ENCODE results near the gene KLF13.

KLF13 gene

DNA sequence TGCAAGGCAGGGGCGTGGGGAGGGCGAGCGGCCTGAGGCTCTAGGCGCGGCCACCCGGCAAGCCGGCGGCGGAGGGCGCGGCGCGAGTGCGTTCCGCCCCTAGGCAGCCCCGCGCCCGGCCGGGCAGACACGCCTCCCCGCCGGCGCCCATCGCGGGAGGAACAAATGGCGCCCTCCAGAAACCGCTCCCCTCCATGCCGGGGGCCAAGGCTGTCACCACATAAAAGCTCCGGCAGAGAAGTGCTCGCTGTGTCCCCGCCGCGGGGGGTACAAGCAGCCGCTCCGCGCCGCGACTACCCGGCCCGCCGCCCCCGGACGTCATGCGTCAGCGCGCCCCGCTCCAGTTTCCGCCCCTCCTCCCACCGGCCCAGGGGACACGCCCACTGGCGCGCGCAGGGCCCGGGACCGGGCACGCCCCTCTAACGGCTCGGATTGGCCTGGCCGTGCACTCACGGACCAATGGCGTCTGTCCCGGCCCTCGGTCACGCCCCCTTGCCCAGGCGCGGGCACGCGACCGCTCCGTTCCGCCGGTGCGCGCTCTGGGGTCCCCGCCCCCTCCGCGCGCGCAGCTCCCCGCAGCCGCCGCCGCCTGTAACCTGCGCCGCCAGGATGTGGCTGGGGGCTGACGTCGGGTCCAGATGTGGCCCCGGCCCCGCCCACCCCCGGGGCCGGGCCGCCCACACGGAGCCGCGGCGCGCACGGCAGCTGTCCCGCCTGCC is at the start of gene KLF13:
TSS of gene KLF13 (plus strand) at position 680 of the 719 bp plus-strand sequence. CDS start 378 bp downstream, outside the sequence.
- DNase-seq: peak; percentile 95

DNA sequence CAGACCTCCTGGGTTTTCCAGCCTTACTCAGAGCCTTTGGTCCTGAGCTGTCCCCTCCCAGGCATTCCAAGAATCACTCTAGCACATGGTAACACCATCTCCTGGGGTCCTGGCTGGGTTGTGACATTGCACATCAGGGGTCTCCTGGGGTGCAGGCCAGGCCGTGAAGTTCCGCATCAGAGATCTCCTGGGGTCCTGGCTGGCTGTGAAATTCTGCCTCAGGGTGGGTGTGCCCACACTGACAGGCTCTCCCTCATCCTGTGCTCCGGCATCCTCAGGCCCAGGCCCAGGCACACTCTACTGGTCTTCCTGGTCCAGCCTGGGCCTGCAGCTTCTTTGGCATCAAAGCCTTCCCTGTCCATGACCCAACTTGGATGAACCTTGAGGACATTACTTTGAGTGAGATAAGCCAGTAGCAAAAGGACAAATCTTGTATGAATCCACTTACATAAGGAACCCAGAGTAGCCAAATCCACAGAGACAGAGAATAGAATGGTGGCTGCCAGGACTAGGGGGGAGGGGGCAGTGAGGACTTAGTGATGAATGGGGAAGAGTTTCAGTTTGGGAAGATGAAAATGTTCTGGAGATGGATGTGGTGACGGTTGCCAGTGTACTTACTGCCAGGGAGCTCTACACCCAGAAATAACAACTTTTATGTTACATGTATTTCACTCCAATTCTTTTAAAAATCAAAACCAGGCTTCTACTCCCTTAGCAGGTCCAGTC is 49.1 kb upstream of the KLF13 start:
- DNase-seq: no peak

DNA sequence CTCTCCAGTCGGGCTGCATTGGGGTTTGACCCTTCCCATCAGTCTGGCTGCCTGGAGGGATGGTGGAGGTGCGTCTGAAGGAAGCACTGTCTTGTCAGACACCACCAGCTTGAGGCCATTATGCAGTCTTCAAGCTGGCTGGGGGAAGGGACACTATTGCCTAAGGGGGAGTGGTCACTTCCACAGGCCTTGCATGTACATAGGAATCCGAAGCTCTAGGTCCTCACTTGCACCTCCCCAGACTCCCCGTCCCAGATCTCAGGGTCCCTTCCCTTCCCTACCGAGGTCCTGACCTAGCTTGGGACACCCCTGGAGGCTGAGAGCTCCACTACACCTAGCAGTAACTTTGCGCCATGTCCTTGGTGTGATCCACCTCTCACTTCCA is 48.6 kb upstream of the KLF13 start:
- DNase-seq: no peak

DNA sequence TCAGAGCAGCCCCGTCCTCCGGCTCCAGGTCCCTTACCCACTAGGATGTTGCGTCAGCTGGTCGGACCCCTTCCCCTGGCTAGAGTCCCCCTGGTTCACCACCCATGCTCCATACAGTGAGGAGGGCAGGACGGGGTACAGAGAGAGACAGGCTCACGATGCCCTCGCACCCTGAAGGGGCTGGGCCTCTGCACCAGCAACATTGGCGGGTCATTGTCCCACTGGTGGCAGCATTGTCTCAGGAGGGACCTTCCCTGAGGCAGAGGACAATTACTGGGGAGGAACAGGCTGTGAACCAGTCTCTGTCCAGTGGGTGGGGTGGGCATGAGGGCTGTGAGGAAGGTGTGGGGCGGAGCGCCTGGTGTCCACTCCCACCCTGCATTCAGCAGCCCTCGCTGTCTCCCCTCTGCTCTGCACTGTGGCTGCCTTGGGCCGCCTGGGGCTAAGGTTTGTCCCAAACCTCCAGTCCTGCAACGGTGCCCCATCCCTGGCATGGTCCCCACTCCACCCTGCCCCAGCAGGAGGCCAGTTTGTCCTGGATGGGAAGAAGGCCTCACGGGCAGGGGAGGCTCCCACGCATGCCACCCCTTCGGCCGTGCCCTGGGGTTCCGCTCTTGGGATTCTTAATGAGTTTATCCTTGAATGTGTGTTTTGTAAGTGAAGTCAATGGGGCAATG is 48.0 kb upstream of the KLF13 start:
- no peak for DNase-seq

DNA sequence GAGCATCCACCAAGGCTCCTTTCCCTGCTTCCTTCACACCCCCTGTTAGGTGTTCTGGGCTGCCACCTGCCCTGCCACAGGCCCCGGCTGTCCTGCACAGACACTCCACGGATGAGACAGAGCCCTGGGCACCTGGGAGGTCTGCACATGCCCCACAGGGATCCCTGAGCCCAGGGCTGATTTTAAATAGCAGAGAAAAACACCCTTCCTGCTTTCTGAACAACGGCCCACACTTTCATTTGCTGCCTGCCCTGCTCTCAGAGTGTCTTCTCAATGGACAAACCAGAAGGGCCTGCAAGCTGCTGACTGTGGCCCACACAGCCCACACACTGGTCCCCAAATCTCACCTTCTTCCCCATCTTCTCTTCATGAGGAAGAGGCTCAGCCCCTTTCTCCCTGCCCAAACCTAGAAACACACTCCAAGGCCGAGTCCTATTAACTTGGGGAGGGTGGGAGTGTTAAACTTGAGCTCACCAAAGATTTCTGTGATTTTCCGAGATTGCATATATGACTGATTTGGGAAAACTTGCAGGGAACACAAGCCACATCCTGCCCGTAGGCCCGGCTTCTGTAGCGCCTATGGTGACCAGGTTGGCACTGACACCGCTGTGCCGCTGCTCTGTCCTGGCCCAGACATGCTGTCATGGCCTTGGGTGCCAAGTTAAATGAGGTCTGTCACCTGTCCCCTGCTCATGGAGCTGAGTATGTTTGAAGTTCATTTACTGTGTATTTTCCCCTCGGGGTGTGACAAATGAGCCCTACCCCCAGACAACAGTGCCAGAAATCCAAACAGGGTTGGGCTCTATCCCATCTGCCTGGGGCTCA is 47.2 kb upstream of the KLF13 start:
- no peak for DNase-seq

DNA sequence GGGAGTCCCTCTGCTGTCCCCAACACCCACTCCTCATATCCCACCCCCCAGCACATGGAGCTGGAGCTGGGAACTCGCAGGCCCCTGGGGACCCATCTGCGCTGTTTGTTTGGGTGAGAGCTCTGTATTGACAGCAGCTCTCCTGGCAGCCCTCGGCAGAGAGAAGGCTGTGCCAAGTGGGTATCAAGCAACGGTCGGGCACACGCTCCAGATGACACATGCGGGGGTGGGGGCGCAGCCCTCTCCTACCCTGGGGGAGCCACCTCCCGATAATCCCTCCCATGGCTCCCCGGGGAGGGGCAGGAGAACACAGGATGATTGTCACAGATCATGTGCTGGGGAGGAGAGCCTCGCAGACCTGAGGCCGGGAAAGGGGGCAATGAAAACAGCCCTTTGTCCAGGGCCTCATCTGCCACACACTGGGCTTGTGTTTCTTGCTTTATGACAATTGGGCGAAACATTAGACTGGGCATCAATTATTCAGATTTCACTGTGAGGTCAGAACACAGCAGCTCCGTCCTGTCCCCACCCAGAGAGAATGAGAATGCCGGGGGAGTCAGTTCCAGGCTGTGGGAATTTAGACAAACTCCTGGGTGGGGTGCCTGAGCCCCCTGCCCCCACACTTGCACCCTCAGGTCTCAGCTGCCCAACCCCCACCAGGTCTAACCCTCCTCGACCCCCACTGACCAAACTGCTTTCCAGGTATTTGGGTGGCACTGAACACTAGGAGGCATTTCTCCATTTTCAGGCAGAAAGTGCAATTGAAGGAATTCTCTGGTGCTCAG is 46.4 kb upstream of the KLF13 start:
- DNase-seq: no peak

DNA sequence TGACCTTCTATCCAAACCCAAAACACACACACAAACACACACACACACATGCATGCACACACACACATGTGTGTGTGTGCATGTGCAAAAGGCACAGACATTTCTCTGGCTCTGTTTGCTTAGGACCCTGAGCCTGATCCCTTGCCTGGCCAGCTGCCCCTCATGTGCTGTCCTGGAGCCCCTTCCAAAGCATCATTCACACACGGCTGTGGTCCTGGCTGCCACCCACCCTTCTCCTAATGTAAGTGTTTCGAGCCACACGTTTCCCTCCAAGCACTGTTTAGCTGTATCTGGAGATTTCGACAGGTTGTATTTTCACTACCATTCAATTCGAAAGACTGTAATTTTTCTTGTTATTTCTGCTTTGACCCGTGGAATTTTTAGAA is 45.8 kb upstream of the KLF13 start:
- no peak for DNase-seq

DNA sequence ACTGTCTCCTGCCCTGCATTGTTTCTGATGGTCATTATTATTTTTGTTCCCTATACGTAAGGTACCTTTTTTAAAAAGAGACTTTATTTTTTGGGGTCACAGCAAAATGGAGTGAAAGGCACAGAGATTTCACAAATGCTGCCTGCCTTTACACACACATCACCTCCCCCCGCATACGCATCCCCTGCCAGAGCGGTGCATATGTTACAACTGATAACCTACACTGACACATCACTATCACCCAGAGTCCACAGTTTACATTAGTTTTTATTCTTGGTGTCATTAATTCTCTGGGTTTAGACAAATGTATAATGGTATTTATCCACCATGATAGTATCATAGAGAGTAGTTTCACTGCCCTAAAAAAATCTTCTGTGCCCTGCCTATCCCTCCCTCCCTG is 43.6 kb upstream of the KLF13 start:
- DNase-seq: no peak

DNA sequence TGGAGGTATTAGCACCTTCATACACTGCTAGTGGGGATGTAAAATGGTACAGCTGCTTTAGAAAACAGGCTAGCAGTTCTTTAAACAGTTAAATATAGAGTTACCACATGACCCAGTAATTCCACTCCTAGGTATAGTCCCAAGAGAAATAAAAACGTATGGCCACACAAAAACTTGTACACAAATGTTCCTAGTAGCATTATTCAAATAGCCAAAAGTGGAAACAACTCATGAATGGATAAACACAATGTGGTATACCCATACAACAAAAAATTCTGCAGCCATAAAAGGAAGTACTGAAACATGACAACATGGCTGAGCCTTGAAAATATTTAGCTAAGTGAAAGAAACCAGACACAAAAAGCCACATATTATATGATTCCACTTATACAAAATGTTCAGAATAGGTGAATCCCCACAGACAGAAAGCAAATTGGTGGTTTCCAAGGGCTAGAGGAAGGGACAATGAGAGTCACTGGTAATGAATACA is 40.8 kb upstream of the KLF13 start:
- DNase-seq: no peak

DNA sequence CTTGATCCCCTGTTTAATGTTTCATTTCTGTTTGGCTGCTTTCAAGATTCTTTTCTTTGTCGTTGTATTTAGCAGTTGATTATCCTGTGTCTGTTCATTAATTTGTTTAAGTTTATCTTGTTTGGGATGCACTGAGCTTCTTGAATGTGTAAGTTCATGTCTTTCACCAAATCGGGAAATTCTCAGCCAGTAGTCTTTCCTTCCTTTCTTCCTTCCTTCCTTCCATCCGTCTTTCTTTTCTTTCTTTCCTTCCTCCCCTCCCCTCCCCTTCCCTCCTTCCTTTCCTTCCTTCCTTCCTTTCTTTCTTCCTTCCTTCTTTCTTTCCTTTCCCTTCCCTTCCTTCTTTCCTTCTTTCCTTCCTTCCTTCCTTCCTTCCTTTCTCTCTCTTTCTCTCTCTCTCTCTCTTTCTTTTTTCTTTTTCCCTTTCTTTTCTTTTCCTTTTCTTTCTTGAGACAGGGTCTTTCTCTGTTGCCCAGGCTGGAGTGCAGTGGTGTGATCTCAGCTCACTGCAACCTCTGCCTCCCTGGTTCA is 35.5 kb upstream of the KLF13 start:
- DNase-seq: no peak

DNA sequence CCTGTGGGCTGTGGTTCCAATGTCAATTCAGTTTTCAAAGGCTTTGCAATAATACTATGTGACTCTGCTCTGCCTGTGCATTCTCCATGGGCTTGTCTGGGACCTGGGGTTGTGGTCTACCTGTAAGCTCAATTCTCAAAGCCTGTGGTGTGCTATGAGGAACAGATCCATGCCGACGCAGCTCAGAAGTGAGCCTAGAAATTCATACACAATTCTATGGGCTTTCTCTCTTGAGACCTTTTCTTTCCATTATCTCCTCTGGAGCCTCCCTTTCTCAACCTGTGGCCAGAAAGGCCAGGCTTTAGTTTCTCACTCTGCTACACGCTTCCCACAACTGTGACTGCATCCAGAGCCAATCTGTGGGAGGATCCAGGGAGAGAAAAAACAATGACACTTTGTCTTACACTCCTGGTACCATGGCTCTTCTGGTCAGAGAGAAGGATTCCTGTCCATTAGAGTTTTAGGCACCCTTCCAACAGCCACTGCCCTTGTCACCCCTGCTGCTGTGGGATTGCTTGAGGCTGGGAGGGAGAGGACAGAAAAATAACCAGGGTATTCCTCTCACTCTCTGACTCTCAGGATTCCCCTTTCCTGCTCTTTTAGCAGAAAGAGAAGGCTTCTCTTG is 34.1 kb upstream of the KLF13 start:
- no peak for DNase-seq

DNA sequence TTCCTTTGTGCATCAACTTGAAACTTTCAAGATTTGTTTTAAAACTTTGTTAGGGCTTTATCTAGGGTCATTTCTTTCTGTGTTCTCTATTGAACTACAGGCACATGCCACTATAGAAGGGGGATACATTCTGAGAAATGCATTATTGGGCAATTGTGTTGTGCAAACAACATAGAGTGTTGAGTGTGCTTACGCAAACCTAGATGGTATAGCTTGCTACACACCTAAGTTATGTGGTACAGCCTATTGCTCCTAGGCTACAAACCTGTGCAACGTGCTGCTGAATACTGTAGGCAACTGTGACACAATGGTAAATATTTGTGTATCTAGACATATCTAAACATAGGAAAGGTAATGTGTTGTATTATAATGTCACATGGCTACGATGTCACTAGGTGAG is 33.0 kb upstream of the KLF13 start:
- DNase-seq: no peak

DNA sequence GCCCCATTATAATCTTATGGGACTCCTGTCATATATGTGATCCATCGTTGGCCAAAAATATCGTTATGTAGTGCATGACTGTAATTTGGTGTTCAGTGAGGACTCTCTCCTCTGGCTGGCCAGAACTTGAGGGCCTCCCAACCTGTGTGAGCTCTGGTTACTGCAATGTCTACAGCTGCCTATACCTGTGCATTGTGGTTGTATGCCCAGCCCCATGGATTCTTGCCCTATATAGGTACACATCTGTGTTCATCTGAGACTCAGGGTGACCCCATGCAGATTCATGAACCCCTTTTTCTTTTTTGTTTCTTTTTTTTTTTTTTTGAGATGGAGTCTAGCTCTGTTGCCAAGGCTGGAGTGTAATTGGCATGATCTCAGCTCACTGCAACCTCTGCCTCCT is 32.6 kb upstream of the KLF13 start:
- no peak for DNase-seq

DNA sequence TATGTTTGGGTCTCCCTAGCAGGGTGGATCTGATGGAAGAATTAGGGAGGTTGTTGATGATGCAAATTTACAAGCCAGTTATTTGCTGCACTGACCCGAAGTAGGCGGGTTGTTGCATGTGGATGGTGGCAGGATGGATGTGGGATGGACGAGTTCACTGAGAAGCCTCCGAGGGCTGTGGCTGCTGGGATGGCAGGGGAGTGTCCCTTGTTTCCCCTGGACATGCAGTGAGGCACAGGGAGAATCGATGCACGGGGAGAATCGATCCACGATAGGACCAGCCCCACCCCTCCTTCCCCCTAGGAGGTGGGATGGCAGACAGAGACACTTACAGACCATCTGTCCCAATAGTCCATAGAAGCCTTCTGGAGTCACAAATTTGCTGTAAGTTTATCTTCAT is 31.0 kb upstream of the KLF13 start:
- DNase-seq: no peak

DNA sequence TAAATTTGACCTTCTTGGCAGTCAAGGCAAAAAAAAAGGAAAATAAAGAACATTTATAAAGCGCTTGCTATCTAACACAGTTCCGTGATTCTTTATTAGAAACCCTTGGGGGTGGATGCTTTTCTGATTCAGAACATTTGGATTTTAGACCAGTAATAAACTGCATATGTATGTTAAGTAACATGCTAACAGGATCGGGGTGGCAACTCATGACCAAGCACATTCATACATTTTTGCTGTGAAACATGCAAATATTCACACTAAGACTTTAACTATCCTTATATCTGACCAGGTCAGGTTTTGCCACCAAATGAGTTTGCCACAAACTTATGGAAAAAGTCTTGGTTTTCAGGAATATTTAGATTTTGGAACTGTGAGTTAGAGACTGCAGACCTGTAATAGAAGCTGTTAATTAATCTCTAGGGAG is 30.4 kb upstream of the KLF13 start:
- DNase-seq: no peak

DNA sequence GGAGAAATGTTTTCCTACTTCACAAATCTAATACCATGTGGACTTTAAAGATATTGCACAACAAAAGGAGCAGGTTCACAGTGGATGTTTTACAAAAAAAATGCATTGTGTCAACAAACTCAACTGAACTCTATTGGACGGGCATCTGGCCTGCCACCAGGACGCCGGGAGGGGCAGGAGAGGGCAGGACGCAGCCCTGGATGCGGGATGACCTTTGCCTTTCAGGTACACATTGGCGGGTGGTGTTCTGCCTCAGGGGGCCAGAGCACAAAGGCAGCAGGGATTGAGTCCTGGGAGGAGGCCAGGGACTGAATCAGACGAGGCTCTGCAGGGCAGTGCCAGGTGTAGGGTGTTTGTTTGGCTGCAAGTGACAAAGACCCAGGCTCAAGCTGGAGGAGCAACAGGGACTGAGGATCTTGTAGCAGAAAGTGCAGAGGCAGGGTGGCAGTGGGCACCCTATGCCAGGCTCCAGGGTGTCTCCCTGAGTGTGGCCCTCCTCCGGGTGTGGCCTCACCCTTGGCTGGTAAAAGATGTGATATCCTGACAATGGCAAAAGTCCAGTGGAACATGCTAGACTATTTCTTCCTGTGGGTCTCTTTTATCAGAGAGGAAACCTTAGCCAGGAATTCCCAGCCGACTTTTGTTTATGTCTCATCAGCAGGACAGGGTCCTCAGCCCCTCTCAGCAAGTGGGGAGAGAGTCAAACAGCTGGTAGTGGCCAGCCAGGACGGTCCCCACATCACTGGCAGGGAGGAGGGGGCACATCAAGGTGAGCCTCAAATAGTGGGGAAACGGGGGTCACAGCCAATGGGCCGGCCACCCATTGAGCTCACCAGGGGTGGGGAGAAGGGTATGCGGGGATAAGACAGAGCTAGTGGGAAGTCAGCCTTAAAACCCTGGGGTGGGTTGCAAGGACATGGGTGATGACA is 29.7 kb upstream of the KLF13 start:
- DNase-seq: no peak

DNA sequence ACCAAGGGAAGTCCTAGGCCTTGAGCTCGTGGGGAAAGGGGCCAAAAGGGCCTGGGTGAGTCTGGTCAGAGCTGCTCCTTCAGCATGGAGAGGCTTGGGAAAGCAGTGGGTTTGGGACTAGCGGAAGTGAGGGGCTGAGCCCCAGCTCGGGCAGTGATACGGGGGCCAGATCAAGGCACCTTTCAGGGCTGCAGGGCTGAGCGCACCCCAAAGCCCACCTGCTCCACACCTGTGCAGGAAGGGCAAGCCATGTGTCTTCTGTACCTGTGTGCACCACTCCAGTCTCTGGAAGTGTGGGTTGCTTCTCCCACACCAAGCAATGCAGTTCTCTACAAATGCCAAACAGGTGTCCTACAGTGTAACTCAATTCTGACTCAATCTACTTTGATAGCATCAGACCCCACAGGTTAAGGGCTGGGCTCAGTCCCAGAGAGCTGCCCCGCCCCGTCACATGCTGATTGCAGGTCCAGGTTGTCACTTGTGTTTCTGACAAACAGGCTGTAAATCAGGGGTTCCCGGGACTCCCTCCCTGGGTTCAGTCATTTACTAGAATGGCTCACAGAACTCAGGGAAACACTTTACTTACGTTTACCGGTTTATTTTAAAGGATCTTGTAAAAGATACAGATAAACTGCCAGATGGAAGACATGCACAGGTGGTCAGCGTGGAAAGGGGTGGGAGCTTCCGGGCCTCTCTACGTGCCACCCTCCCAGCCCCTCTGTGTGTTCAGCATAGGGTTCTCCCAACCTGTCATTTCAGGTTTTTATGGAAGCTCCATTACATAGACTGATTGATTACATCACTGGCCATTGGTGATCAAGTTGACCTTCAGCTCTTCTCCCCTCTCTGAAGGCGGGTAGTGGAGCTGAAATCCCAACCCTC is 28.8 kb upstream of the KLF13 start:
- DNase-seq: no peak

DNA sequence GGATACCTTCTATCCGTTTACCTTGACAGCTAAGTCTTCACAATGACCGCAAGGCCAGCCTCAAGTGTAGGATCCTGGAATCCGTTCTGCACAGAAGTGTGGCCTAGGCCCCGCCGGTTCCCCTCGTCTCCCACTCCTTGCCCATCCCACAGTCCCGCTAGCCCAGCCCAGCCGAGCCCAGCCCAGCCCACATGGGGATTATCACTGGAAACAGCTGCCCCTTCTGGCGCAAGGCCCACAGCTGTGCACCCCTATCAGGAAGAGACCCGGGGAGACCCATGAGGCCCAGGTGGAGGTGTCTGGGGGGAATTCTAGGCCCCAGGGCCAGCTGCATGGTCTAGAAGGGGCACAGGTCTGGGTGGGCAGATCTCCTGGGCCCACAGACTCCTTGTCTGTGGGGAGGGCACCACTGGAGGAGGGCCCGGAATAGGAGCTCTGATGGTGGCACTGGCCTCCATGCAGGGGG is 27.9 kb upstream of the KLF13 start:
- DNase-seq: no peak

DNA sequence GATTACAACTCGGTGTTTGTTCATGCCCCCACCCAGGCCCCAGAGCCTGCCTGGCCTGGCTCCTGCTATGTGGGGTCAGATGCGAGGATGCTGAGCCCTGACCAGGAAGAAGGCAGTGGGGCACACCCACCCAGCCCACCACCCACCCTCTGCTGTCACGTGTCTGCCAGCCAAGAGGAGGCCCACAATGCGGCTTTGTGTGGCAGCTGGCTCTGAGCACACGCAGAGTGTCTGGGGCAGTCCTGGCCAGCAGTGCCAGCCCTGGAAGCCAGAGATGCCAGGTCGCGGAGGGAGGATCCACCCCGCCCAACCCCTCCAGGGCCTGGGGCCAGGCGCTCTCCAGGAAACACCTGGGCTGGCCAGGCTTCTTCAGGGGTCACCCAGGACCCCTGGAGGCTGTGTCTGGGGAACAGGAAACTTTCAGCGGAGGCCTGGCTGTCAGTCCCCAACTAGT is 26.4 kb upstream of the KLF13 start:
- DNase-seq: no peak
